HG02571 (cell line): ENCODE results near the gene SVIL.
"Not testable (repeated sequence)": the region's sequence is repeated elsewhere in the genome, so short reads cannot be mapped to it uniquely, and the experiment has no call there.

Experiments
- ATAC-seq: cut with Tn5 transposase; IDR thresholded peaks from one replicate; pipeline ENCODE4 v1.9.1; 2021; ENCODE audit warnings: mild to moderate bottlenecking, moderate library complexity; ENCODE audit not compliant: unreplicated experiment

Gene SVIL

GRCh38 chr10:29607576-29607975, 27.2 kb downstream of the SVIL start:
- no peak for ATAC-seq

- not testable (repeated sequence) for ATAC-seq
Observed at GRCh38 chr10:29606693-29607092, 28.1 kb downstream of the SVIL start.

GRCh38 chr10:29604291-29604825, 30.4 kb downstream of the SVIL start:
- no peak for ATAC-seq

- ATAC-seq: no peak
Observed at GRCh38 chr10:29603223-29603896, 31.4 kb downstream of the SVIL start.

GRCh38 chr10:29600821-29601220, 34.0 kb downstream of the SVIL start:
- ATAC-seq: no peak

GRCh38 chr10:29600067-29600466, 34.7 kb downstream of the SVIL start:
- ATAC-seq: no peak

GRCh38 chr10:29598851-29599311, 35.9 kb downstream of the SVIL start:
- no peak for ATAC-seq

GRCh38 chr10:29596826-29597225, 37.9 kb downstream of the SVIL start:
- no peak for ATAC-seq

GRCh38 chr10:29596356-29596755, 38.4 kb downstream of the SVIL start:
- no peak for ATAC-seq

- no peak for ATAC-seq
Observed at GRCh38 chr10:29595636-29596225, 39.0 kb downstream of the SVIL start.

GRCh38 chr10:29595146-29595545, 39.6 kb downstream of the SVIL start:
- no peak for ATAC-seq

GRCh38 chr10:29591651-29591968, 43.2 kb downstream of the SVIL start:
- no peak for ATAC-seq

- no peak for ATAC-seq
Observed at GRCh38 chr10:29590915-29591650, 43.7 kb downstream of the SVIL start.

- ATAC-seq: no peak
Observed at GRCh38 chr10:29588629-29589421, 45.9 kb downstream of the SVIL start.

GRCh38 chr10:29587750-29588628, 46.8 kb downstream of the SVIL start:
- not testable (repeated sequence) for ATAC-seq

GRCh38 chr10:29587102-29587749, 47.5 kb downstream of the SVIL start:
- ATAC-seq: not testable (repeated sequence)

- ATAC-seq: no peak
Observed at GRCh38 chr10:29586509-29586908, 48.3 kb downstream of the SVIL start.

GRCh38 chr10:29585488-29585976, 49.2 kb downstream of the SVIL start:
- ATAC-seq: no peak

GRCh38 chr10:29584436-29584835, 50.3 kb downstream of the SVIL start:
- ATAC-seq: no peak
